Epithelial cell of esophagus (primary cell): ENCODE measurements around the gene MVB12B.

Source experiments
- DNase-seq: peaks from one replicate; pipeline ENCODE4 v3.0.0; 2010; ENCODE audit warnings: low read depth
- H3K4me3 ChIP-seq: 2 replicates; pipeline ENCODE4 v1.5.1; 2011; ENCODE audit warnings: mild to moderate bottlenecking, low read length, control low read depth
- CTCF ChIP-seq: IDR thresholded peaks from 2 replicates; pipeline ENCODE4 v1.5.1; 2011; ENCODE audit warnings: low read depth, mild to moderate bottlenecking, low read length, control low read depth, inconsistent platforms; ENCODE audit not compliant: insufficient read depth; ENCODE audit errors: missing control alignments

The MVB12B gene

DNA sequence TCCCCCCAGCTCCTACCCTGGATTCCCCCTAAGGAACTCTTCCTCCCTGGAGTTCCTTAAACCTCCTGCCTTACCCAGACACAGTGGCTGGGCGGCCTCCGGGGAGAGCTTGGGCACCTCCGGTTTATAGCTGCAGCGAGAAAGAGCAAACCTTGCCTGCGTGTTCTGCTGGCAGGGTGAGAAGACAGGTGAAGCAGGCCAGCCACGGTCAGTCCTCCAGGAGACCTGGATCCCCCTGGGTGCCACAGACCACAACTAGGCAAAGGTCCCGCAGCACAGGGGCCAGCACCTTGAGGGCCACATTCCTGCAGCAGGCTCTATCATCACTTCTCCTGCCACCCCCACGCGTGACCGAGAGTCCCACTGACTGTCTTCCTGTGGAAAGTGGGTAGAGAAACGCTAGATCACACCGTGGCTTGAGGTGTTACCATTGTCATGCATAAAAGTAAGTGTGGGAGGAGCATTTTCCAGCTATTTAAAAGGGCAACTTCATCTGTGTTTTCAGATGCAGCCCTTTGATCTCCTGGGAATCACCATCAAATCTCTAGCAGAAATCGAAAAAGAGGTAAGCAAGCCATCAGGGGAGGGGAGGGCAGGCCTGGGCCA lies 156.9 kb downstream of the MVB12B start:
- DNase-seq = no peak
- no peak for TF ChIP-seq CTCF
- no peak overlapping the region for H3K4me3 ChIP-seq

DNA sequence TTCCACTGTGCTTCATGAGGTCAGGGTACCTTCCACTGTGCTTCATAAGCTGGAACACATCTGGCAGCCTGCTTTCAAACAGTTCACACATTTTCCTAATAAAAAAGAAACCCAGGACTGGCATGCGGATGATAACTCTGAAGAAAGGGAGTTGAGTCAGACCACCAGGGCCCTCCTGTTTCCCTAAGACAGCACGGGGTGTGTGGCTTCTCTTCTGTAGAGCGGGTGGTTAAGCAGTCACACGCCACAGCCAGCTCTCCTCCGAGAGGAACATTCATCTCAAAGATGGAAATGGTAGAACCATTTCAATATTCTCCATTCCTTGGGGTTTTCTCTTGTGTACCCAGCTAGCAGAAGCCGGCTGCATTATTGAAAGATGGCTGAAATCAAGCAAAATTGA lies 159.0 kb downstream of the MVB12B start:
- H3K4me3 ChIP-seq = no peak overlapping the region
- no peak for DNase-seq
- TF ChIP-seq CTCF = no peak

DNA sequence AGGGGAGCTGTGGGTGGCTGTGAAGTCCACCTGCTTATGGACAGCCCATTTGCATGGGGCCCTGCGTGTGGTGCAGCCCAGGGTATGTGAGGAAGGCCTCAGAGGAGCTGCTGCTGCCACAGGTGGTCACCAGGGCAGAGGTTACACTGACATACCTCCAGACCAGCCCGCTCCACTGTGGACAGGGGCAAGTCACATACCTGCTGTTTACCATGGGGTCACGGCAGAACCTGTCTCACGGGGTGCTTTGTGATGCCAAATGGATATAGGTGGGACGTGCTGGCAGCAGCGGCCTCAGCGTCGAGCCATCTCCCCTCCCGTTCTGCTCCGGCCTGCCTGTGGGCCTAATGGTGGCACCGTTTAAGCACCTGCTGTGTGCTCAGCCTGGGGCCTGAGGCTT lies 159.6 kb downstream of the MVB12B start:
- no peak for DNase-seq
- no peak overlapping the region for H3K4me3 ChIP-seq
- no peak for TF ChIP-seq CTCF

DNA sequence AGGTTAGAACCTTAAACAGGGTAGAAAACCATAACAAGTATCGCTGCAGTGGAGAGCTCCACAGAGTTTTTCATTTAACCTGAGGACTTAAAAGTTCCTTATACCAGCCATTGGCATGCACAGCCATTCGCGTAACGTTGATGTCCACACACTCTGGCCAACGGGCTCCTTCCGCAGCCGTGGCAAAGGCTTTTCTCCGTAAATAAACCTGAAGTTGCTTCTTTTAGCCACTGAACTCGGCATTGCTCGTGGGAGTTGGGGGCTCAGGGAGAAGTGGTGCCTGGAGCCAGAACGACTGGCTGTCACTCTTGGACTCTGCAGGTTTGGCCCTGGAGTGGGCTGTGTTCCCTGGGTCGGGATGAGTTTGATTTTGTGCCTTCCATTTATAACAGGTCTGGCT lies 161.2 kb downstream of the MVB12B start:
- H3K4me3 ChIP-seq = no peak overlapping the region
- no peak for TF ChIP-seq CTCF
- DNase-seq = no peak

- no peak overlapping the region for H3K4me3 ChIP-seq
- no peak for DNase-seq
- no peak for TF ChIP-seq CTCF
Observed at GRCh38 chr9:126488310-126488709, 161.7 kb downstream of the MVB12B start.

DNA sequence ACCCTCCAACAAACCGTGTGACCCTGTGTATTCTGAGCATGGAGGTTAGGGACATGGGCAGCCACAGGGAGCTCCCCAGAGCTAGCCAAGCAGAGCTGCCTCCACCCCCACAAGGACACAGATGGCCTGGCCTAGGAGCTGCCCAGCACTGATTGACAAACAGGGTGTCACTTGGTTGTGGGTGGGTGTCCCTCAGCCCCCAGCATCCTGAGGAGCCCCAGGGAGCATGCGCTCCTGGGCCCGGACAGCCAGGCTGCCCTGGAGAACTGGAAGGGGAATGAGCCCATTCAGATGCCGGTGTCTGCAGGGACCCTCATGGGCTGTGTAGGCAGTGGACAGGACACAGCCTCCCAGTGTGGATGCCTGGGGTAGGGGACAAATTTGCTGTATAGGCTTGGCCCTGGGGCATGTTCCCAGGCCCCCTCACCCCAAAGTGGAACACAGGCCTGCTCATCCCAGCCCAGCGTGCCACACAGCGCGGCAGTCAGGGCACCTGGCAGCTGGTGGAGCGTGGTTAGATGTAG lies 162.3 kb downstream of the MVB12B start:
- no peak for DNase-seq
- TF ChIP-seq CTCF = no peak
- H3K4me3 ChIP-seq = no peak overlapping the region

GRCh38 chr9:126489581-126490213 lies 163.1 kb downstream of the MVB12B start:
- no peak overlapping the region for H3K4me3 ChIP-seq
- no peak for TF ChIP-seq CTCF
- no peak for DNase-seq
